Thymus (tissue), 11 donors: Measurements from ENCODE around the gene CAPN15. TPM values are rescaled to one million over a fixed set of nuclear protein-coding genes. Genes with fewer than 3 reads are reported as not detected.

ENCODE experiments used
- DNase-seq, 9 donors: peaks; one replicate each; pipeline ENCODE4 v3.0.0-alpha.2; 2013; ENCODE audit warnings: low spot score in 9 of 9, low read depth in 6 of 9, missing footprints in 1 of 9
- H3K27ac ChIP-seq, 2 donors: one replicate each; pipeline ENCODE4 v1.5.1; 2013; ENCODE audit warnings: control low read depth in 1 of 2, low read depth in 1 of 2, low read length in 1 of 2, mild to moderate bottlenecking in 1 of 2, moderate library complexity in 1 of 2
- H3K27me3 ChIP-seq, 2 donors: one replicate each; pipeline ENCODE4 v1.5.1; 2013; ENCODE audit warnings: low read length in 1 of 2; ENCODE audit not compliant: control insufficient read depth in 2 of 2, insufficient read depth in 1 of 2
- H3K36me3 ChIP-seq, 2 donors: one replicate each; pipeline ENCODE4 v1.5.1; 2013; ENCODE audit warnings: low read length in 1 of 2, mild to moderate bottlenecking in 1 of 2, moderate library complexity in 1 of 2; ENCODE audit not compliant: control insufficient read depth in 2 of 2, insufficient read depth in 2 of 2
- H3K4me1 ChIP-seq, 2 donors: one replicate each; pipeline ENCODE4 v1.5.1; 2013; ENCODE audit warnings: low read length in 2 of 2; ENCODE audit not compliant: control insufficient read depth in 2 of 2, insufficient read depth in 2 of 2
- H3K4me3 ChIP-seq, 2 donors: one replicate each; pipeline ENCODE4 v1.5.1; 2013; ENCODE audit warnings: low read length in 2 of 2, control low read depth in 1 of 2, mild to moderate bottlenecking in 1 of 2
- H3K9me3 ChIP-seq, 2 donors: one replicate each; pipeline ENCODE4 v1.5.1; 2013; ENCODE audit warnings: low read length in 1 of 2, mild to moderate bottlenecking in 1 of 2; ENCODE audit not compliant: control insufficient read depth in 2 of 2, insufficient read depth in 1 of 2
- WGBS: extraction: QIAGEN DNeasy Blood & Tissue Kit; methylation state at CpG from one replicate; pipeline ENCODE4 v1.1.7; 2013; 5-methylcytosine and 5-hydroxymethylcytosine counted together
- polyA plus RNA-seq: library from polyadenylated mRNA; stranded (reverse); fragments of 200-250 nt; gene quantifications from one replicate; pipeline ENCODE4 v1.2.3, GENCODE V29; 2013
- total RNA-seq: library from RNA; stranded (reverse); fragments of 120-200 nt; gene quantifications from one replicate; pipeline ENCODE4 v1.2.4, GENCODE V29; 2013
- donor health status: healthy.

CAPN15 gene
- total and polyA plus RNA-seq, 2 donors, result 16.8 to 40.4 TPM

DNA sequence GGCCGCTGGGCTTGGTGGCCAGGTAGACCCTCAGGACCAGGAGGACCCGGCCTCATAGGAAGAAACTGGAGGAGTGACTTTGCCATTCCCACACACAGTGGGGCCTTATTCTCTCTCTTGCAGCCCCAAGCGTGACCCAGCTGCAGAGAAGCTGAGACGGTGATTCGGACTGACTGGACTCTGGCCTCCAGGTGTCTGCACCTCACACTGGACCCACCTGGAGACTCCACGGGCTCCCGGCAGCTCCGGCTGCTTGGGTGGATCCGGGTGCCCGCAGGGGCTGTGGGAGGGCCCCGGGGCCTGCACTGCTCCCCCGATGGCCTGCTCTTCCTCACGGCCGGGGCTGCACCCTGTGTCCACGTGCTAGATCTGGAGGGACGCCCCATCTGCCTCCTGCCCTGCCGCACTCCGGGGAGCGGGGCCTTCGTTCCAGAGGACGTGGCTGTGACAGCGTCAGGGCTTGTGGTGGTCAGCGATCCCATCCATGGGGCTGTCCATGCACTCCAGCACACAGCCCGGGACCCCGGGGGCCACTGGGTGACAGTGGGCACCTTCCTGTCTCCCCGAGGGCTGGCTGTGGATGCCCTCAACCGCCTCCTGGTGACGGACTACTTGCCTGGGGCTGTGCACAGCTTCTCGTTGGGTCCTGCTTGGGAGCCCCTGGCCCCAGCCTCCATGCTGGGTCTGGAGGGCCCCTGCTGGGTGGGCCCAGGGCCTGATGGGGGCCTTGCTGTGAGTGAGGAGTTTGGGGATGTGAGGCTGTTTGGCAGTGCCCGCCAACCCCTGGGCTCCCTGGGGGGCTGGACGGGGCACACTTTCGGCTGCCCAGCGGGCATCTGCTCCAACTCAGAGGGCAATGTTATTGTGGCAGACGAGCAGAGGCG, 40.1 kb downstream of the CAPN15 start:
- peaks cover 18 to 43% of the 10 kb centered on the region in 2 donors for H3K4me1 ChIP-seq
- H3K27ac ChIP-seq, result peak overlapping the region; percentile 80 to 90
- peaks cover 0 to 4% of the 10 kb centered on the region in 2 donors for H3K9me3 ChIP-seq
- H3K4me3 ChIP-seq, result peak overlapping the region; percentile 47 to 49
- WGBS, result 97% methylated on average over 35 of the region's 35 CpGs
- no peak for DNase-seq
- H3K27me3 ChIP-seq, result peaks cover 5 to 10% of the 10 kb centered on the region in 2 donors
- H3K36me3 ChIP-seq, result peaks cover 0 to 7% of the 10 kb centered on the region in 2 donors

DNA sequence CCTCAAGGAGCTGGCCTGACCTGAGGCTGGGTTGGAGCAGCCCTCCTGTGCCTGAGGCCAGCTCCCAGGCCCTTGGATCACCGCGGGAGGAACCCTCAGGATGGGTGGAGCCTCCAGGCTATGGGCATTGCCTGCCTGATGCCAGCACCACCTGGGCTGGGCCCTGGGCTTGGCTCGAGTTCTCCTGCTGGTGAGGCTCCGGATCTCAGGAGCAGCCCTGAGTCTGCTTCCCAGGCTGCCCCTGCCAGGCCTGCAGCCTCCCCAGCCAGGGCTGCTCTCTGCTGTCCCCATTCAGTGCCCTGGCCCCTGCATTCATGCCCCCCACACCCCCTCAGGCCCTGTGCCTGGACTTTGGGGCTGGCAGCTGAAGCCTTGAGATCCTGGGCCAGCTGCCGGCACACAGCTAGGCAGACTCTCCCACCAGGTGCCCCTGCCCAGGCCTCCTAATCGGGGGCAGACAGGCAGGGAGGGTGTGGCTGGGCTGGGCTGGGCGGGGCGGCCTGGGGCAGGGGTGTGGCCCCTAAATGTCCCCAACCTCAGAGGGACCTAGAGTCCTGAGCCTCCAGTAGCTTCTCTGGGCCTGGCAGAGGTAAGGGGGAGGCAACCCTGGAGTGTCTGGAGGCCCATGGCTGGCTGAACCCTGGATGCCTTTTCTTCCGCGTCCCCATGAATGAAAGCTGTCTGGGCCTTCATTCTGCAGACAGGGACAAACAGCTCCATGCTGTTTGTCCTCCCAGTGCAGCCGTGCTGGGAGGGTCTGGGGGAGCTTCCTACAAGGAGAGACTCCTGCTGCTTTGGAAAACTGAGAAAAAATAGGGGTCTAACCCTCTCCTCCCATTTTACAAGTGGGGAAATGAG, 41.1 kb downstream of the CAPN15 start:
- Histone ChIP-seq H3K27me3 (peaks cover 0 to 1% of the 10 kb centered on the region in 2 donors), H3K4me1 (peaks cover 18 to 43% of the 10 kb centered on the region in 2 donors), H3K4me3 (peak overlapping the region; percentile 60 to 89), H3K27ac (peak overlapping the region in 1 of 2 donors; percentile 31), H3K36me3 (peaks cover 0 to 8% of the 10 kb centered on the region in 2 donors), H3K9me3 (peaks cover 0 to 4% of the 10 kb centered on the region in 2 donors)
- WGBS, result 94% methylated on average over 11 of the region's 11 CpGs
- no peak for DNase-seq

DNA sequence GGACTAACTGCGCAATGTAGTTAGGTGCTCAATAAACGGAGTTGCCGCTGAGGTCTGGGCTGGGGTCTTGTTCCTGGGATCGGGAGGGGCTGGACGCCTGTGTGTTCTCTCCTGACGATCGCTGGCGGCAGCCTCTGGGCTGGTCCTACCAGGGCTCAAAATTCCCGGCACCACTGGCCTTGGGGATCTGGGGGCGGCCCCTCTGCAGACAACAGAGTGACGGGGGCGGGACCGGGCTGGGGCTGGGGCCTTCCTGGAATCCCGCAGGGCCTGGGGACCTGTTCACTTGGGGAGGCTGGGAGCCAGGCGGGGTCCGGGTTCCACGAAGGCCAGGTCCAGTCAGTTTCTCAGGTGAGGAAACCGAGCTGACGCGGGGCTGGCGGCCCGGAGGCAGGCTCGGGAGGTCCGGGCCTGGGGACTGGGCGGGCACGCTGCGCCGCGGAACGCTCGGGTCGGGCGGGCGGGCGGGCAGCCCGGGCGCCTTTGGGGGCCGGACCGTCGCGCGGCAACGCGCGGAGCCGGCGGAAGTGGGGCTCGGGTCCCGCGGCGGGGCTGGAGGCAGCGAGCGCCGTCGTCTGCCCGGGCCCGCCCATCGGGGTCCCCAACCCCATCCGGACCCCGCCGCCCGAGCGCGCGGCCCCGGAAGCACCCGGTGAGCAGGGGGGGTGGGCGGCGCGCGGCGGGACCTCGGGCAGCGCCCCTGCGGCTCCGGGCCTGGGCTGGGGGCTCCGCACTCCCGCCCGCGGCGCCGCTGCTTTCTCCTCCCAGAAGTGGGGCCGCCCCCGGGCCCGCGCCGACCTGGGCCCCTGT, 42.1 kb downstream of the CAPN15 start, which contains the start of gene PIGQ:
TSS of gene PIGQ (plus strand) at position 524 of the 810 bp plus-strand sequence. CDS start 4,107 bp downstream, outside the sequence.
- H3K36me3 ChIP-seq, result peaks cover 5 to 19% of the 10 kb centered on the region in 2 donors
- no peaks in the 10 kb centered on the region for H3K27me3 ChIP-seq
- peak within 1 kb of the TSS; percentile 72 to 88 for H3K27ac ChIP-seq
- WGBS, result 2% methylated on average over 87 of the region's 87 CpGs
- DNase-seq, result peak in 6 of 9 donors; percentile 45 to 76 (median 58)
- peaks cover 18 to 43% of the 10 kb centered on the region in 2 donors for H3K4me1 ChIP-seq
- H3K4me3 ChIP-seq, result peak within 1 kb of the TSS; percentile 62 to 89
- H3K9me3 ChIP-seq, result peaks cover 0 to 4% of the 10 kb centered on the region in 2 donors

DNA sequence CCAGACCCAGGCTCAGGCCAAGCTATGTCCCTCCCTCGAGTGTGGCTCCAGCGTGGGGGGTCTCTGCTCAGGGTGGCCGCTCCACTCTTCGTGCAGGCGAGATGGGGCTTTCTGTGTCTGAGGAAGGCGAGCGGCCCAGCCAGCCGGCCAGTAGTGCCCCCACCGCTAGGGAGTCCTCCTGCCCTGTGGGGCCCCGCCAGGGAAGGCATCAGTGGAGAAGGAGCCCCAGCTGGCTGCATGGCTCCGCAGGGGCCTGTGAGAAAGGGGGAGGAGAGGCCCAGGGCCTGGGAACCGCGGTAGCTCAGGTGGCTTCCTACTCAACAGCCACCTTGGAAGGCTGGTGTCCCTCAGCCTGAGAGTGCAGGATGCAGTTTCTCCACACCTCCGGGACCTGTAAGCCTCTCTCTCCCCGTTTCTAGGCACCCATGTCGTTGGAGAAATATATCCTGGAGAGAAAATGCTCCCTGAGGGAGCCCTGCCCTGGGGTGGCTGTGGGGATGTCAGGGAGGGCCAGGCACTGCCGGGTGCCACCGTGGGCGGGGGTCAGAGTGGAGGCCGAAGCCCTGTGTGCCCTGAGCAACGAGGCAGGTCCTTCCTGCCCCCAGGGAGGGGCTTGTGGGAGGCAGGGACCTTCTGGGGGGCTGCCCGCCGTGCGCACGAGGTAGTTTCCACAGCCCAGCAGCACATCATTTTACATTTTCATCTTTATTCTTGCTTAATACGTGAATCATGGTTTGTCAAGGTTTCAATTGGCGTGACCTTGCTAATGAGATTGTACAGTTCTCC, 45.5 kb downstream of the CAPN15 start:
- Histone ChIP-seq H3K27ac (no peak overlapping the region), H3K27me3 (no peaks in the 10 kb centered on the region), H3K9me3 (no peaks in the 10 kb centered on the region), H3K36me3 (peaks cover 20 to 36% of the 10 kb centered on the region in 2 donors), H3K4me1 (peaks cover 11 to 31% of the 10 kb centered on the region in 2 donors), H3K4me3 (no peak overlapping the region)
- 96% methylated on average over 27 of the region's 27 CpGs for WGBS
- no peak for DNase-seq

DNA sequence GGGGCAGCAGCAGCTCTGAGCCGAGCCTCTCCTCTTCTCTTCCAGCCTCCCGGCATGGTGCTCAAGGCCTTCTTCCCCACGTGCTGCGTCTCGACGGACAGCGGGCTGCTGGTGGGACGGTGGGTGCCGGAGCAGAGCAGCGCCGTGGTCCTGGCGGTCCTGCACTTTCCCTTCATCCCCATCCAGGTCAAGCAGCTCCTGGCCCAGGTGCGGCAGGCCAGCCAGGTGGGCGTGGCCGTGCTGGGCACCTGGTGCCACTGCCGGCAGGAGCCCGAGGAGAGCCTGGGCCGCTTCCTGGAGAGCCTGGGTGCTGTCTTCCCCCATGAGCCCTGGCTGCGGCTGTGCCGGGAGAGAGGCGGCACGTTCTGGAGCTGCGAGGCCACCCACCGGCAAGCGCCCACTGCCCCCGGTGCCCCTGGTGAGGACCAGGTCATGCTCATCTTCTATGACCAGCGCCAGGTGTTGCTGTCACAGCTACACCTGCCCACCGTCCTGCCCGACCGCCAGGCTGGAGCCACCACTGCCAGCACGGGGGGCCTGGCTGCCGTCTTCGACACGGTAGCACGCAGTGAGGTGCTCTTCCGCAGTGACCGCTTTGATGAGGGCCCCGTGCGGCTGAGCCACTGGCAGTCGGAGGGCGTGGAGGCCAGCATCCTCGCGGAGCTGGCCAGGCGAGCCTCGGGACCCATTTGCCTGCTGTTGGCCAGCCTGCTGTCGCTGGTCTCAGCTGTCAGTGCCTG, 46.7 kb downstream of the CAPN15 start:
- Histone ChIP-seq H3K27me3 (no peaks in the 10 kb centered on the region), H3K9me3 (no peaks in the 10 kb centered on the region), H3K36me3 (peaks cover 20 to 36% of the 10 kb centered on the region in 2 donors), H3K4me3 (no peak overlapping the region), H3K27ac (no peak overlapping the region), H3K4me1 (peaks cover 5 to 23% of the 10 kb centered on the region in 2 donors)
- no peak for DNase-seq
- WGBS, result 98% methylated on average over 46 of the region's 46 CpGs

DNA sequence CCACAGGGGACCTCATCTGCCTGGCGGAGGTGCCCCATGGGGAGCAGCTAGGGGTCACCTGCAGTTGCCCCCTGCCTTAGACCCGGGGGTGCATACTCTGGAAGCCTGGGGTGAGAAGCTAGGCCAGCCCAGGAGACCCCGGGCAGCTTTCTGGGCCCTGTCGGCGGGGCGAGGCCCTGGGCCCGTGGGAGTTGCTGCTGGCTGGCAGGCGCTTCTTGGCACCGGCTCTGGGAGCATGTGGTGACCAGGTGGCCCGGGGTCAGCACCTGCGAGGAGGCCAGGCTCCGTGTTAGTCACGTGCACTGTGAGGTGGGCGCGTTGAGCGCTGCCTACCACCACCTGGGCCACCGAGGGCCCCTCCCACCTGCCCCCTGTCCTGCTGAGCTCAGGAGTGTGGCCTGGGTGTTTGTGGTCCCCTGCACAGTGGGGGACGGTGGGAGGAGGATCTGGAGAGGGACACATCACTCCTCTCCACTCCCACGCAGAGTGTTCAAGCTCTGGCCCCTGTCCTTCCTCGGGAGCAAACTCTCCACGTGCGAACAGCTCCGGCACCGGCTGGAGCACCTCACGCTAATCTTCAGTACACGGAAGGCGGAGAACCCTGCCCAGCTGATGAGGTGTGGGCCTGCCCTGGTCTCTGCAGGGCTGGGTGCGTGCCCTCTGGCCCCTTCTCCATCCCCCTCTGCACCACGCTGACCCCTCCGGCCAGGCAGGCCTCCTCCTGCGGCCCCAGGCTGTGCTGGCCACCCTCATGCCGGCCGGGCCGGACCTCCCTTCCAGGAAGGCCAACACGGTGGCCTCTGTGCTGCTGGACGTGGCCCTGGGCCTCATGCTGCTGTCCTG, 48.1 kb downstream of the CAPN15 start:
- H3K4me1 ChIP-seq, result peaks cover 5 to 20% of the 10 kb centered on the region in 2 donors
- no peak overlapping the region for H3K4me3 ChIP-seq
- WGBS, result 98% methylated on average over 36 of the region's 36 CpGs
- no peak for DNase-seq
- peaks cover 20 to 44% of the 10 kb centered on the region in 2 donors for H3K36me3 ChIP-seq
- H3K27ac ChIP-seq, result no peak overlapping the region
- no peaks in the 10 kb centered on the region for H3K27me3 ChIP-seq
- no peaks in the 10 kb centered on the region for H3K9me3 ChIP-seq

DNA sequence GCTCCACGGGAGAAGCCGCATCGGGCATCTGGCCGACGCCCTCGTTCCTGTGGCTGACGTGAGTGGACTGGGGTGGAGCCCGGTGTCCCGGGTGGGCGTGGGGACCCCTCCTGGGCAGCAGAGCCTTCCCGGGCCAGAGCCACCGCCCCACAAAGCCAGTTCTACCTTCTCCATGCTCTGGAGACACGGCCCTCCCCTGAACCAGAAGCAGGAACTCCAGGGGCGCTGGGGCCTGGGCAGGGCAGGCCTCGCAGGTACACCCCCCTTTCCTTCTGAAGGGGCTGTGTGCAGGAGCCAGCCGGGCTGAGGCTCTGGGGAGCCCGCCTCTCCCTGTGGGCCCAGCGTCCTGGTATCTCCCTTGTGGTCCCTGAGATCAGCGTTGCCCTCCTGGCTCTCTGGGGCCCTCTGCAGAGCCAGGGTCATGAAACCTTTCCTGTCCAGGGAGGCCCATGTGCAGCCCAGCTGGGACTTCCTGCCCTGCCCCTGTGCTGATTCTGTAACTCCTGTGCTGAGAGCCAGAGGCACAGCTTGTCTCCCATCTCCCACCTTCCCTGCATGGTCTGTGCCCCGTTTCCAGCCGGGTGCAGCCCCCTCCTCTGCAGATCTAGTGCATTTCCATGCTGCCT, 48.8 kb downstream of the CAPN15 start:
- H3K27ac ChIP-seq, result peak overlapping the region in 1 of 2 donors; percentile 17
- no peaks in the 10 kb centered on the region for H3K9me3 ChIP-seq
- peaks cover 2 to 14% of the 10 kb centered on the region in 2 donors for H3K4me1 ChIP-seq
- H3K4me3 ChIP-seq, result no peak overlapping the region
- WGBS, result 92% methylated on average over 21 of the region's 21 CpGs
- peaks cover 24 to 51% of the 10 kb centered on the region in 2 donors for H3K36me3 ChIP-seq
- H3K27me3 ChIP-seq, result no peaks in the 10 kb centered on the region
- DNase-seq, result no peak
